ENCODE measurements around the gene ABCD1. TPM values are rescaled to one million over a fixed set of nuclear protein-coding genes. Genes with fewer than 3 reads are reported as not detected.

Gene ABCD1
- total and polyA plus RNA-seq, 3 experiments from 2014 or later: 3.4 to 4.1 (median 3.9) TPM

DNA sequence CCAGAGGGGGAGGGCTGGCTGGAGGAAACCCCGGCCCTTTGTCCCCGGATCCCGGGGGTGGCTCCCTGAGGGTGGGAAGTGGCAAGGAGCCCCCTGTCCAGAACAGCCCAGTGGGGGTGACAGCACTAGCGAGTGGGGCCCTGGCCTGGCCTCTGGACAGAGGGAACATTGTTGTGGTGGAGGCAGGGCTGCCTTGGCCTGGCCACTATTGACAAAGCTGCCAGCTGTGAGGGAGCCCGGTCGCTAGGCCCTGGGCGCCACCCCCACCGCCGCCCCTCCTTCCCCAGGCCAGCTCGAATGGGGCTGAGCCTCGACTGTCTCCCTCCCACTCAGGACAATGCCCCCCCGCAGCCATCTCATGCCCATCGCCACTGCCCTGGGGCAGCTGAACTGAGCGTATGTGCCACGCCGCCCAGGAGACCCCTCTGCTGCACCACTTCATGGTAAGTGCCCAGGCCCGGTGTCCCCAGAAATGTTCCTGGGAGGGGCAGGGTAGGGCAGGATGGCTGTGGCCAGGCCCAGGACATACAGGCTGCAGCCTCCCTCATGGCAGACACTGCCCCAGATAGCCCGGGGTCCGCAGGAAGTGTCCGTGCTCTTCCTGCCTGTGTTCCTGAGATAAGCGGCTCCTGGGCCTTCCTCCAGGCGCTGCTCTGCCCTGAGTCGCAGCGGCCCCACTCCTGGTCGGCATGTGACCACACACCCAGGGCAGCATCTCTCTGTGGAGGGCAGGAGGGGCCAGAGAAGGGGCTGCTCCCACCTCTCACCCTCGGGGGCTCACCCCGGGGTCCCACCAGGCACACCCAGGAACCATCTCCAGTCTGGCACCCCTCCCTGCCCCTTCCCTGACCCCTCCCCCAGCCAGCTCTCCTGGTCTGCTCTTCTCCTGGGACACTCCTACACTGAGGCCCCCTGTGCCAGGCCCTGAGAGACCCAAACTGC is 40.8 kb downstream of the ABCD1 start:
- H3K4me1 Mint-ChIP-seq: peaks cover 4 to 14% (median 6%) of the 10 kb centered on the region in 3 donors
- ChIA-PET POLR2A (no interaction called here), CTCF (interaction anchor here (0.9 to 2.5 kb wide), 2 partner anchors 181 to 185 kb away, joined by 3 to 8 read pairs; no protein-coding TSS in a partner anchor)
- no peaks in the 10 kb centered on the region for H3K9me3 Mint-ChIP-seq
- DNase-seq: peak in 1 of 5 donors; percentile 38
- Histone ChIP-seq H3K27me3 (ENCODE audit: insufficient read depth, low read length, poor library complexity, severe bottlenecking) (no peaks in the 10 kb centered on the region), H3K27ac (ENCODE audit: low read depth, low read length) (peak overlapping the region; percentile 69), H3K9me3 (ENCODE audit: low read length) (no peaks in the 10 kb centered on the region), H3K4me3 (ENCODE audit: low read length) (no peak overlapping the region), H3K36me3 (ENCODE audit: insufficient read depth, low read length) (no peaks in the 10 kb centered on the region), H3K4me1 (ENCODE audit: insufficient read depth, low read length) (no peaks in the 10 kb centered on the region)
- H3K4me3 Mint-ChIP-seq: no peak overlapping the region
- no peak overlapping the region for H3K27ac Mint-ChIP-seq
- H3K27me3 Mint-ChIP-seq: no peaks in the 10 kb centered on the region
- H3K36me3 Mint-ChIP-seq: no peaks in the 10 kb centered on the region

DNA sequence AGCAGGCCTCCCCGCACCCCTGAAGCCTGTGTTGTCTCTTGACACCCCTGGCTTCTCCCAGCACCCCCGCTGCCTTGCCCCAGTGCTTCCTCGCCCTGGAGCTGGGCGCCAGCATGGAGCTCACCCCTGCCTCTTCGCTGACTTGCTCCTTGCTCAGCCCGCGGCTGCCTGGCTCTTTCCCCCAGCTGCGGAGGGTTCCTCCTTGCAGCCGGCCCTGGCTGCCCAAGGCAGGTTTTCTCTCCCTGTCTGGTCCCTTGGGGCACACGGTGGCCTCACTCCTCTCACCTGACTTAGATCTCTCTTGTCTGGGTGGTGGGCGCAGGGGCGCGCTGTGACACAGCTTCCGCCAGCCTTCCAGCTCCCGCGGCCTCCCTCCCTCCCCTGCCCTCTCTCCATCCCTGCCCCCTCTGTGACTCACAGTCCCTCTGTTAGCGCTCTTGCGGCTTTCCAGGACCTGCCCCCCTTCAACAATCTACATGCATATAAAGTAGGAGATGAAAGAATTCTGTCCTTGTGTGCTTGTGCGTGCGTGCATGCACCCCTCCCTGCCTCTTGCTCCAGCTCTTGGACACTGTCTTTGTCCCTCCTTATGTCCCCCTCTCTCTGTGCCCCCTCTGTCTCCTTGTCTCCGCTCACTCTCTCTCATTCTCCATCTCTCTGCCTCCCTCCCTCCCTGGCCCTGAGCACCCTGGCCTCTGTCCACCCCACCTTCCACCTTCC is 41.6 kb downstream of the ABCD1 start:
- Mint-ChIP-seq H3K9me3 (no peaks in the 10 kb centered on the region), H3K4me3 (no peak overlapping the region), H3K27me3 (no peaks in the 10 kb centered on the region), H3K36me3 (no peaks in the 10 kb centered on the region), H3K4me1 (peaks cover 4 to 14% (median 6%) of the 10 kb centered on the region in 3 donors), H3K27ac (no peak overlapping the region)
- ChIA-PET POLR2A (no interaction called here), CTCF (no interaction called here)
- Histone ChIP-seq H3K27ac (ENCODE audit: low read depth, low read length) (peak overlapping the region; percentile 69), H3K27me3 (ENCODE audit: insufficient read depth, low read length, poor library complexity, severe bottlenecking) (no peaks in the 10 kb centered on the region), H3K9me3 (ENCODE audit: low read length) (no peaks in the 10 kb centered on the region), H3K4me3 (ENCODE audit: low read length) (no peak overlapping the region), H3K36me3 (ENCODE audit: insufficient read depth, low read length) (no peaks in the 10 kb centered on the region), H3K4me1 (ENCODE audit: insufficient read depth, low read length) (no peaks in the 10 kb centered on the region)
- no peak for DNase-seq

DNA sequence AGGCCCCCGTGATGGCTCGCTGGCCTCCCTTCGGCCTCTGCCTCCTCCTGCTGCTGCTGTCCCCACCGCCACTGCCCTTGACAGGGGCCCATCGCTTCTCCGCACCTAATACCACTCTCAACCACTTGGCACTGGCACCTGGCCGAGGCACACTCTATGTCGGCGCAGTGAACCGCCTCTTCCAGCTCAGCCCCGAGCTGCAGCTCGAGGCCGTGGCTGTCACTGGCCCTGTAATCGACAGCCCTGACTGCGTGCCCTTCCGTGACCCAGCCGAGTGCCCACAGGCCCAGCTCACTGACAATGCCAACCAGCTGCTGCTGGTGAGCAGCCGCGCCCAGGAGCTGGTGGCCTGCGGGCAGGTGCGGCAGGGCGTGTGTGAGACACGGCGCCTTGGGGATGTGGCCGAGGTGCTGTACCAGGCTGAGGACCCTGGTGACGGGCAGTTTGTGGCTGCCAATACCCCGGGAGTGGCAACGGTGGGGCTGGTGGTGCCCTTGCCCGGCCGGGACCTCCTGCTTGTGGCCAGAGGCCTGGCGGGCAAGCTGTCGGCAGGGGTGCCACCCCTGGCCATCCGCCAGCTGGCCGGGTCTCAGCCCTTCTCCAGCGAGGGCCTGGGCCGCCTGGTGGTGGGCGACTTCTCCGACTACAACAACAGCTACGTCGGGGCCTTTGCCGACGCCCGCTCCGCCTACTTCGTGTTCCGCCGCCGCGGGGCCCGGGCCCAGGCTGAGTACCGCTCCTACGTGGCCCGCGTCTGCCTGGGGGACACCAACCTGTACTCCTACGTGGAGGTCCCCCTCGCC is 42.4 kb downstream of the ABCD1 start:
- ChIA-PET POLR2A (interaction anchor here (0.6 kb wide), 1 partner anchor 235 kb away, joined by 4 read pairs; no protein-coding TSS in a partner anchor), CTCF (no interaction called here)
- no peaks in the 10 kb centered on the region for H3K27me3 Mint-ChIP-seq
- Histone ChIP-seq H3K4me3 (ENCODE audit: low read length) (no peak overlapping the region), H3K4me1 (ENCODE audit: insufficient read depth, low read length) (no peaks in the 10 kb centered on the region), H3K9me3 (ENCODE audit: low read length) (no peaks in the 10 kb centered on the region), H3K27me3 (ENCODE audit: insufficient read depth, low read length, poor library complexity, severe bottlenecking) (no peaks in the 10 kb centered on the region), H3K36me3 (ENCODE audit: insufficient read depth, low read length) (no peaks in the 10 kb centered on the region), H3K27ac (ENCODE audit: low read depth, low read length) (peak overlapping the region; percentile 69)
- H3K36me3 Mint-ChIP-seq: no peaks in the 10 kb centered on the region
- DNase-seq: peak in 1 of 5 donors; percentile 19
- peaks cover 4 to 14% (median 6%) of the 10 kb centered on the region in 3 donors for H3K4me1 Mint-ChIP-seq
- H3K4me3 Mint-ChIP-seq: no peak overlapping the region
- H3K27ac Mint-ChIP-seq: no peak overlapping the region
- no peaks in the 10 kb centered on the region for H3K9me3 Mint-ChIP-seq

DNA sequence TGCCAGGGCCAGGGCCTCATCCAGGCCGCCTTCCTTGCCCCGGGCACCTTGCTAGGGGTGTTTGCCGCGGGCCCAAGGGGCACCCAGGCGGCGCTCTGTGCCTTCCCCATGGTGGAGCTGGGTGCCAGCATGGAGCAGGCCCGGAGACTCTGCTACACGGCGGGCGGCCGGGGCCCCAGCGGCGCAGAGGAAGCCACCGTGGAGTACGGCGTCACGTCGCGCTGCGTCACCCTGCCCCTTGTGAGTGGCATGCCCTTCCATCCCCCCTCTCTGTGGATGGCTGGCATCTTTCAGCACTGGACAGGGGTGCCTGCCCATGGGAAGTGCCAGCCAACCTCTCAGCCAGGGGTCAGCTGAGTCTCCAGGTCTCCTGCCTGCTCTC is 43.0 kb downstream of the ABCD1 start:
- ChIA-PET POLR2A (interaction anchor here (0.6 kb wide), 1 partner anchor 234 kb away, joined by 4 read pairs; no protein-coding TSS in a partner anchor), CTCF (no interaction called here)
- no peaks in the 10 kb centered on the region for H3K4me1 ChIP-seq (ENCODE audit: insufficient read depth, low read length)
- no peak overlapping the region for H3K4me3 ChIP-seq (ENCODE audit: low read length)
- H3K27ac Mint-ChIP-seq: no peak overlapping the region
- peaks cover 4 to 14% (median 6%) of the 10 kb centered on the region in 3 donors for H3K4me1 Mint-ChIP-seq
- DNase-seq: no peak
- H3K9me3 Mint-ChIP-seq: no peaks in the 10 kb centered on the region
- no peak overlapping the region for H3K4me3 Mint-ChIP-seq
- H3K36me3 ChIP-seq (ENCODE audit: insufficient read depth, low read length): no peaks in the 10 kb centered on the region
- no peaks in the 10 kb centered on the region for H3K36me3 Mint-ChIP-seq
- no peaks in the 10 kb centered on the region for H3K27me3 ChIP-seq (ENCODE audit: insufficient read depth, low read length, poor library complexity, severe bottlenecking)
- no peaks in the 10 kb centered on the region for H3K27me3 Mint-ChIP-seq
- H3K9me3 ChIP-seq (ENCODE audit: low read length): no peaks in the 10 kb centered on the region
- H3K27ac ChIP-seq (ENCODE audit: low read depth, low read length): no peak overlapping the region

DNA sequence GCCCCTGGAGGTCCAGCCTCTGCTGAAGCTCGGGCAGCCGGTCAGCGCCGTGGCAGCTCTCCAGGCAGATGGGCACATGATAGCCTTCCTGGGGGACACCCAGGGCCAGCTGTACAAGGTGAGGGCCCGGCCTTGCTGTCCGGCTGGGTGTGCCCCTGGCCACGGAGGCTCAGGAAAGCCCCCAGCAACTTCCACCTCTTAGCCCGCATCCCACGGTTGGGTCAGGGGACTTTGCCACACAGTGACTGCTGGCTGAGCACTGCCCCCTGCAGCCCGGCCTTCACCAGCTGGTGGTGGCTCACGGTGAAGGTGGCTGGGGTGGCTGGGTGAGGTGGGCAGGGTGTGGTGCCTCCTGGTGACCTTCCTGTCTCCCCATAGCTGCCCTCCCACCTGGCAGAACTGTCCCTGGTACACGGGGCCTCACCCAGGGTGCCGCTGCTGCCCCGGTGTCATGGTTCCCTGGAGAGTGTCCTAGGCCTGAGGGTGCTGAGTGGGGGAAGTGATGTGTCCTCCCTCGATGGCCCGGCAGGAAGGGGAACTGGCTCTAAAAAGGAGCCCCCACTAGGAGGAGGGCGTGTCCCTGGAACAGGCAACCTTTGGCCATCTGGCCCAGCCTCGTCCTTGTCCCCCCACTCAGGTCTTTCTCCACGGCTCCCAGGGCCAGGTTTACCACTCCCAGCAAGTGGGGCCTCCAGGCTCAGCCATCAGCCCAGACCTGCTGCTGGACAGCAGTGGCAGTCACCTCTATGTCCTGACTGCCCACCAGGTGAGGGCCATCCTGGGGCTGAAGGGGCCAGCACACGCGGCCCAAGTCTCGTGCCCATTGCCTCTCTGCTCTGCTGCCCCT is 43.9 kb downstream of the ABCD1 start:
- peak in 1 of 5 donors; percentile 22 for DNase-seq
- Histone ChIP-seq H3K27ac (ENCODE audit: low read depth, low read length) (no peak overlapping the region), H3K9me3 (ENCODE audit: low read length) (no peaks in the 10 kb centered on the region), H3K36me3 (ENCODE audit: insufficient read depth, low read length) (no peaks in the 10 kb centered on the region), H3K4me1 (ENCODE audit: insufficient read depth, low read length) (no peaks in the 10 kb centered on the region), H3K27me3 (ENCODE audit: insufficient read depth, low read length, poor library complexity, severe bottlenecking) (no peaks in the 10 kb centered on the region), H3K4me3 (ENCODE audit: low read length) (no peak overlapping the region)
- Mint-ChIP-seq H3K4me3 (peak overlapping the region in 1 of 7 donors; percentile 32), H3K27me3 (no peaks in the 10 kb centered on the region), H3K27ac (no peak overlapping the region), H3K4me1 (peaks cover 4 to 14% (median 6%) of the 10 kb centered on the region in 3 donors), H3K36me3 (no peaks in the 10 kb centered on the region), H3K9me3 (no peaks in the 10 kb centered on the region)
- ChIA-PET CTCF (no interaction called here), POLR2A (no interaction called here)

DNA sequence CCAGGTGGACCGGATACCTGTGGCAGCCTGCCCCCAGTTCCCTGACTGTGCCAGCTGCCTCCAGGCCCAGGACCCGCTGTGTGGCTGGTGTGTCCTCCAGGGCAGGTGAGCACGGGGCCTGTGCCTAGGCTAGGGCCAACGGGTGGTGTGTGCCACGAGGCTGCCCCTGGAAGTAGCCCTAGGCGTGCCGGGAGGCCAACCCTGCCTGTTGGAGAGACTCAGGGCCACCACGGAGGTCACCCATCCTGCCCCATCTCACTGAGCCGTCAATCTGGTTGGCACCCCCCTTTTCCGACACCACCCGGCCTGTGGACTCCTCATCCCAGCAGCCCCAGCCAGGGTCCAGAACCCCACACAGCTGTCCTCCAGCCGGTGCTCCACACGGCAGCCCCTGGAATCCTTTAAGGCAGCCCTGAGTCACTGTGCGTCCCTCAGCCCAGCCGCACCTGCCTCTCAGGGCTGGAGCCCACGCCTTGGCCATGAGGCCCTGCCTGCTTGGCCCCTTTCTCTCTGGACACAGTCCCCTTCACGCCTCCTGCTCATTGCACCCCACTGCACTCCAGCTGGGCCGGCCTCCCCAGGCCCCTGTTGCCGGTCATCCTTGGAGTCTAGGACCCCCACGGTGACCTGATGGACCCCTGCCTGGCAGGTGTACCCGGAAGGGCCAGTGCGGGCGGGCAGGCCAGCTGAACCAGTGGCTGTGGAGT is 44.7 kb downstream of the ABCD1 start:
- Mint-ChIP-seq H3K27ac (no peak overlapping the region), H3K9me3 (no peaks in the 10 kb centered on the region), H3K36me3 (no peaks in the 10 kb centered on the region), H3K27me3 (no peaks in the 10 kb centered on the region), H3K4me1 (peaks cover 0 to 9% (median 0%) of the 10 kb centered on the region in 3 donors), H3K4me3 (no peak overlapping the region)
- no peaks in the 10 kb centered on the region for H3K9me3 ChIP-seq (ENCODE audit: low read length)
- no peak overlapping the region for H3K4me3 ChIP-seq (ENCODE audit: low read length)
- peak in 1 of 5 donors; percentile 20 for DNase-seq
- no peaks in the 10 kb centered on the region for H3K36me3 ChIP-seq (ENCODE audit: insufficient read depth, low read length)
- ChIA-PET POLR2A (no interaction called here), CTCF (no interaction called here)
- no peaks in the 10 kb centered on the region for H3K27me3 ChIP-seq (ENCODE audit: insufficient read depth, low read length, poor library complexity, severe bottlenecking)
- no peak overlapping the region for H3K27ac ChIP-seq (ENCODE audit: low read depth, low read length)
- H3K4me1 ChIP-seq (ENCODE audit: insufficient read depth, low read length): no peaks in the 10 kb centered on the region
